ENCODE measurements around the gene TOE1. TPM values are rescaled to one million over a fixed set of nuclear protein-coding genes. Genes with fewer than 3 reads are reported as not detected.

TOE1 gene
- total and polyA plus RNA-seq, 9 of the 15 experiments (the other 6 are each of a cell fraction or from before 2014, with no cell fraction given), result 32.1 to 85.7 (median 38.0) TPM

DNA sequence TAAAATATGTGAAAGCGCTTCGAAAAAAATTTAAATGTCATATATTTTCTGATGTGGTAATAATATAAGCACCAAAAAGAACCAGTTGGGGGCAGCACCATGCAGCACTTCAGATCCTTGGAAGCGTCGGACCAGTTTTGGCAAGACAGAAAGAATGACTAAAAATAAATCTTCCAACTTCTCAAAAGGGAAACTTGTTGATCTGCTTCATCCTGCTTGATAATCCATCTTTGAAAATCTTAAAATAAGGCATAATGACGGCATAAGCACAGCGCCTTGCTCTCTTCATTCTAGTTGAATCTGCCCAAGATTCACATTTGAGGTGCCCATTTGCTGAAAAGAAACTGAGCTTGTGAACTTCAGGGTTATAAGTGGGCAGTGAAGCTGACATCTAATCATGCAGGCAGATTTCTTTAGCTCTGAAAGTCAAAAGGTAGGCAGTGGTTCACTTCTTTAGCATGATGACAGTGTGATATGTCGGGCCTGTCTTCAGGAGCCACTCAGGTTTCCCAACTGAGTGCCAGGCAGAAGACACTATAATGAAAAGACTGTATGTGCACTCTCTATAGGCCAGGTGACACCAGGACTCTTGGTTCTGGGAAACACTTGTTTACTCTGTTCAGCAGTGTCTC is 20.0 kb downstream of the TOE1 start (continued):
- peak; percentile 93 to 98 for TF ChIP-seq RAD21 (CRISPR knock-in tag; conservative IDR thresholded peaks at IDR 0.05 in 1 of 2, IDR thresholded peaks at IDR 0.05 in 1 of 2)
- no peak for TF ChIP-seq DNMT1 (IDR thresholded peaks at IDR 0.05)
- TF ChIP-seq SOX6 (IDR thresholded peaks at IDR 0.05), result no peak
- TF ChIP-seq GTF2F1 (IDR thresholded peaks at IDR 0.05; ENCODE audit: low read depth, low read length), result no peak
- TF ChIP-seq, protein P1, sequence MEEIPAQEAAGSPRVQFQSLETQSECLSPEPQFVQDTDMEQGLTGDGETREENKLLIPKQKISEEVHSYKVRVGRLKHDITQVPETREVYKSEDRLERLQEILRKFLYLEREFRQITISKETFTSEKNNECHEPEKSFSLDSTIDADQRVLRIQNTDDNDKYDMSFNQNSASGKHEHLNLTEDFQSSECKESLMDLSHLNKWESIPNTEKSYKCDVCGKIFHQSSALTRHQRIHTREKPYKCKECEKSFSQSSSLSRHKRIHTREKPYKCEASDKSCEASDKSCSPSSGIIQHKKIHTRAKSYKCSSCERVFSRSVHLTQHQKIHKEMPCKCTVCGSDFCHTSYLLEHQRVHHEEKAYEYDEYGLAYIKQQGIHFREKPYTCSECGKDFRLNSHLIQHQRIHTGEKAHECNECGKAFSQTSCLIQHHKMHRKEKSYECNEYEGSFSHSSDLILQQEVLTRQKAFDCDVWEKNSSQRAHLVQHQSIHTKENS (CRISPR knock-in tag; IDR thresholded peaks at IDR 0.05), result no peak; the same call in 1 of the 2 replicates
- TF ChIP-seq RBM15 (IDR thresholded peaks at IDR 0.05; ENCODE audit: insufficient read depth, low read length), result no peak
- TF ChIP-seq CSDE1 (IDR thresholded peaks at IDR 0.05), result no peak
- TF ChIP-seq, protein P2, sequence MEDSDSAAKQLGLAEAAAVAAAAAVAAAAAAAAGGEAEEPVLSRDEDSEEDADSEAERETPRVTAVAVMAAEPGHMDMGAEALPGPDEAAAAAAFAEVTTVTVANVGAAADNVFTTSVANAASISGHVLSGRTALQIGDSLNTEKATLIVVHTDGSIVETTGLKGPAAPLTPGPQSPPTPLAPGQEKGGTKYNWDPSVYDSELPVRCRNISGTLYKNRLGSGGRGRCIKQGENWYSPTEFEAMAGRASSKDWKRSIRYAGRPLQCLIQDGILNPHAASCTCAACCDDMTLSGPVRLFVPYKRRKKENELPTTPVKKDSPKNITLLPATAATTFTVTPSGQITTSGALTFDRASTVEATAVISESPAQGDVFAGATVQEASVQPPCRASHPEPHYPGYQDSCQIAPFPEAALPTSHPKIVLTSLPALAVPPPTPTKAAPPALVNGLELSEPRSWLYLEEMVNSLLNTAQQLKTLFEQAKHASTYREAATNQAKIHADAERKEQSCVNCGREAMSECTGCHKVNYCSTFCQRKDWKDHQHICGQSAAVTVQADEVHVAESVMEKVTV (CRISPR knock-in tag; IDR thresholded peaks at IDR 0.05), result peak; percentile 96
- TF ChIP-seq, protein P3, sequence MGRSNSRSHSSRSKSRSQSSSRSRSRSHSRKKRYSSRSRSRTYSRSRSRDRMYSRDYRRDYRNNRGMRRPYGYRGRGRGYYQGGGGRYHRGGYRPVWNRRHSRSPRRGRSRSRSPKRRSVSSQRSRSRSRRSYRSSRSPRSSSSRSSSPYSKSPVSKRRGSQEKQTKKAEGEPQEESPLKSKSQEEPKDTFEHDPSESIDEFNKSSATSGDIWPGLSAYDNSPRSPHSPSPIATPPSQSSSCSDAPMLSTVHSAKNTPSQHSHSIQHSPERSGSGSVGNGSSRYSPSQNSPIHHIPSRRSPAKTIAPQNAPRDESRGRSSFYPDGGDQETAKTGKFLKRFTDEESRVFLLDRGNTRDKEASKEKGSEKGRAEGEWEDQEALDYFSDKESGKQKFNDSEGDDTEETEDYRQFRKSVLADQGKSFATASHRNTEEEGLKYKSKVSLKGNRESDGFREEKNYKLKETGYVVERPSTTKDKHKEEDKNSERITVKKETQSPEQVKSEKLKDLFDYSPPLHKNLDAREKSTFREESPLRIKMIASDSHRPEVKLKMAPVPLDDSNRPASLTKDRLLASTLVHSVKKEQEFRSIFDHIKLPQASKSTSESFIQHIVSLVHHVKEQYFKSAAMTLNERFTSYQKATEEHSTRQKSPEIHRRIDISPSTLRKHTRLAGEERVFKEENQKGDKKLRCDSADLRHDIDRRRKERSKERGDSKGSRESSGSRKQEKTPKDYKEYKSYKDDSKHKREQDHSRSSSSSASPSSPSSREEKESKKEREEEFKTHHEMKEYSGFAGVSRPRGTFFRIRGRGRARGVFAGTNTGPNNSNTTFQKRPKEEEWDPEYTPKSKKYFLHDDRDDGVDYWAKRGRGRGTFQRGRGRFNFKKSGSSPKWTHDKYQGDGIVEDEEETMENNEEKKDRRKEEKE (IDR thresholded peaks at IDR 0.05; ENCODE audit: borderline replicate concordance in 1 of 2, control insufficient read depth in 1 of 2, low read depth in 2 of 2, low read length in 1 of 2), result no peak
- TF ChIP-seq, protein P4, sequence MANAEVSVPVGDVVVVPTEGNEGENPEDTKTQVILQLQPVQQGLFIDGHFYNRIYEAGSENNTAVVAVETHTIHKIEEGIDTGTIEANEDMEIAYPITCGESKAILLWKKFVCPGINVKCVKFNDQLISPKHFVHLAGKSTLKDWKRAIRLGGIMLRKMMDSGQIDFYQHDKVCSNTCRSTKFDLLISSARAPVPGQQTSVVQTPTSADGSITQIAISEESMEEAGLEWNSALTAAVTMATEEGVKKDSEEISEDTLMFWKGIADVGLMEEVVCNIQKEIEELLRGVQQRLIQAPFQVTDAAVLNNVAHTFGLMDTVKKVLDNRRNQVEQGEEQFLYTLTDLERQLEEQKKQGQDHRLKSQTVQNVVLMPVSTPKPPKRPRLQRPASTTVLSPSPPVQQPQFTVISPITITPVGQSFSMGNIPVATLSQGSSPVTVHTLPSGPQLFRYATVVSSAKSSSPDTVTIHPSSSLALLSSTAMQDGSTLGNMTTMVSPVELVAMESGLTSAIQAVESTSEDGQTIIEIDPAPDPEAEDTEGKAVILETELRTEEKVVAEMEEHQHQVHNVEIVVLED (CRISPR knock-in tag; IDR thresholded peaks at IDR 0.05), result peak; percentile 26; the same call in 1 of the 2 replicates
- TF ChIP-seq ZFP36 (IDR thresholded peaks at IDR 0.05; ENCODE audit: low read depth, low read length, partially characterized antibody), result no peak
- no peak for TF ChIP-seq FOXA3 (CRISPR knock-in tag; conservative IDR thresholded peaks at IDR 0.05 in 1 of 2, IDR thresholded peaks at IDR 0.05 in 1 of 2)
- TF ChIP-seq, protein P5, sequence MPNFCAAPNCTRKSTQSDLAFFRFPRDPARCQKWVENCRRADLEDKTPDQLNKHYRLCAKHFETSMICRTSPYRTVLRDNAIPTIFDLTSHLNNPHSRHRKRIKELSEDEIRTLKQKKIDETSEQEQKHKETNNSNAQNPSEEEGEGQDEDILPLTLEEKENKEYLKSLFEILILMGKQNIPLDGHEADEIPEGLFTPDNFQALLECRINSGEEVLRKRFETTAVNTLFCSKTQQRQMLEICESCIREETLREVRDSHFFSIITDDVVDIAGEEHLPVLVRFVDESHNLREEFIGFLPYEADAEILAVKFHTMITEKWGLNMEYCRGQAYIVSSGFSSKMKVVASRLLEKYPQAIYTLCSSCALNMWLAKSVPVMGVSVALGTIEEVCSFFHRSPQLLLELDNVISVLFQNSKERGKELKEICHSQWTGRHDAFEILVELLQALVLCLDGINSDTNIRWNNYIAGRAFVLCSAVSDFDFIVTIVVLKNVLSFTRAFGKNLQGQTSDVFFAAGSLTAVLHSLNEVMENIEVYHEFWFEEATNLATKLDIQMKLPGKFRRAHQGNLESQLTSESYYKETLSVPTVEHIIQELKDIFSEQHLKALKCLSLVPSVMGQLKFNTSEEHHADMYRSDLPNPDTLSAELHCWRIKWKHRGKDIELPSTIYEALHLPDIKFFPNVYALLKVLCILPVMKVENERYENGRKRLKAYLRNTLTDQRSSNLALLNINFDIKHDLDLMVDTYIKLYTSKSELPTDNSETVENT (CRISPR knock-in tag; IDR thresholded peaks at IDR 0.05), result no peak
- TF ChIP-seq SMAD3 (CRISPR knock-in tag; conservative IDR thresholded peaks at IDR 0.05), result no peak
- TF ChIP-seq HNRNPLL (IDR thresholded peaks at IDR 0.05; ENCODE audit: low read depth, low read length, poor library complexity, severe bottlenecking), result no peak
- TF ChIP-seq U2AF2 (optimal IDR thresholded peaks at IDR 0.05; ENCODE audit: low read depth, low read length), result no peak
- no peak for TF ChIP-seq BMI1 (IDR thresholded peaks at IDR 0.05; ENCODE audit: low read length)

Data from K562 (cell line).